Nucleus accumbens (tissue), 56 donors: ENCODE results near the gene SYT8.
A peak's percentile ranks its signal among the peaks of the same experiment; 100 is the strongest.

Experiments used
- DNase-seq, 56 donors: peaks; one replicate each; lab custom pipeline; 2025; lab: John Stamatoyannopoulos, UW

The SYT8 gene

GRCh38 chr11:1842149-1843097, 7.6 kb downstream of the SYT8 start:
- DNase-seq, result no peak

DNA sequence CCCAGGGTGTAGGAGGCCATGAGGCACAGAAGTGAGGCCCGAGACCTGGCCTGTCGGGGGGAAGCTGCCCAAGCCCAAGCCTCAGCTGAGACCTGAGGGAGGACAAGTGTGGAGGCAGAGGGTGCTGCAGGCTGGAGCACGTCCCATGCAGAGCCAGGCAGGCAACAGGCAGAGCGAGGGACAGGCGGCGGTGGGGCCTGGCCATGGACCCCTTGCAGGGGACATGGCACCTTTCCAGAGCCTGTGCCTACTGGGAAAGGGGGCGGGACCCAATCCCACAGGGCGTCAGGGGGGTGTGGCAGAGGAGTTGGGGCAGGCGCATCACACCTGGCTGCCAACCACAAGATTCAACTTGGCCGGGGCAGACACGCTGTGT, 8.3 kb downstream of the SYT8 start:
- DNase-seq, result no peak

- no peak for DNase-seq
Observed at GRCh38 chr11:1843796-1844195, 9.0 kb downstream of the SYT8 start.

- DNase-seq, result peak in 1 of 56 donors; percentile 11
Observed at GRCh38 chr11:1844221-1845094, 9.7 kb downstream of the SYT8 start.

GRCh38 chr11:1845095-1845429, 10.3 kb downstream of the SYT8 start:
- no peak for DNase-seq

GRCh38 chr11:1845561-1846452, 11.0 kb downstream of the SYT8 start:
- DNase-seq, result no peak

GRCh38 chr11:1846453-1846932, 11.7 kb downstream of the SYT8 start:
- no peak for DNase-seq

DNA sequence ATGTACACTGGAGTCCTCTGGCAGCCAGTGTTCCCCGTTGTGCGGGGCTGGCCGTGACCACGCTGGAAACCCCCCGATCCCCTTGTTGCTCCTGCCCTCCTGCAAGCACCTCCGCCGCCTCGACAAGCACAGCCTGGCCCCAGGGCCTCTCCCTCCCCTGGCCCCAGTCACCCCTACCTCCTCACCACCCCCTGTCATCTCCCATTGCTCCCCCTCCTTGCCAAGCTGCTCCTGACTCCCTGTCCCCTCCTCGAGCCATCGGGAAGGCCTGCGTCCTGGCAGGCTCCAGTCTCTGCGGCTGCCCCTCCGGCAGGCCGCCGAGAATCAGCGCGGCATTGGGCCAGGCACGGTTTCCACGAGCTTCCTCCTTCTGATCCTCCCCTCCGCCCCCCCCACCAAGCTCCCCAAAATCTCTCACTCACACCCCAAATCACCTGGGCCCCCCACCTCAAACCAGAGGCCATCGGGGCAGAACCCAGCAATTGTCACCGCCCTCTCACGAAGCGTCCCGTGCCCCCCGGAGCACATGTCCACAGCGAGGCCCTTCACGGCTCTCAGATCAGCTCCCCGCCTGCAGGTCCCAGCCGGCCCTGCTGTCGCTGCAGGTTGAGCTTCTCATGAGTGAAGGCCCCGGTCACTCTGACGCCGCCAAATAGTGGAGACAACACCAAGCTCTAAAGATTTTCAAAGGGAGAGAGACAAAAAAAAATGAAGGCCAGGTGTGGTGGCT, 12.4 kb downstream of the SYT8 start:
- no peak for DNase-seq

DNA sequence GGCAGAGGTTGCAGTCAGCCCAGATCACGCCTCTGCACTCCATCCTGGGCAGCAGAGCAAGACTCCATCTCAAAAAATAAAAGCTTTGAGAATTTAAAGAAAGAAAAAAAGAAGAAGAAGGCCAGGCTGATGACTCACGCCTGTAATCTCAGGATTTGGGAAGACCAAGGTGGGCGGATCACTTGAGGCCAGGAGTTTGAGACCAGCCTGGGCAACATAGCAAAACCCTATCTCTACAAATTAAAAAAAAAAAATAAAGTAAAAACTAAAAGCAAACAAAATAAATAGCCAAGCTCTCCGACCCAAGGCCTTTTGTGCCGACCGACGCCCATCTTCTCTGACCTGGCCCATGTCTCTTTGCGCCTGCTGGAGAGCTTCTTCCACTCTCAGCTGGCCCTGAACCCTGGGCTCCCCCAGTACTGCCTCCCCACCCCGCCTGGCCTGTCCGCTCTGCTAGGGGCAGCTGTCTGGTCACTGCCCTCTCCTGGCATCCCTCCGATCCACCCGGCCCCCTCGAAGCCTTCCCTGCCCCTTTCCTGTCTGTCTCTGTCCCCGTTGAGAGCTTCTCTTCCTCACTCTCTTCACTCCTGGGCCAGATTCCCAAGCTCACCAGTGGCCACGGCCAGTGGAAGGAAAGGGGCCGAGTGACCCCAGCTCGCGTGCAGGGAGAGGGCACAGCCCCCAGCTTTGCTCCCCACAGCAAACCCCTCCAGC, 13.3 kb downstream of the SYT8 start:
- DNase-seq, result no peak

DNA sequence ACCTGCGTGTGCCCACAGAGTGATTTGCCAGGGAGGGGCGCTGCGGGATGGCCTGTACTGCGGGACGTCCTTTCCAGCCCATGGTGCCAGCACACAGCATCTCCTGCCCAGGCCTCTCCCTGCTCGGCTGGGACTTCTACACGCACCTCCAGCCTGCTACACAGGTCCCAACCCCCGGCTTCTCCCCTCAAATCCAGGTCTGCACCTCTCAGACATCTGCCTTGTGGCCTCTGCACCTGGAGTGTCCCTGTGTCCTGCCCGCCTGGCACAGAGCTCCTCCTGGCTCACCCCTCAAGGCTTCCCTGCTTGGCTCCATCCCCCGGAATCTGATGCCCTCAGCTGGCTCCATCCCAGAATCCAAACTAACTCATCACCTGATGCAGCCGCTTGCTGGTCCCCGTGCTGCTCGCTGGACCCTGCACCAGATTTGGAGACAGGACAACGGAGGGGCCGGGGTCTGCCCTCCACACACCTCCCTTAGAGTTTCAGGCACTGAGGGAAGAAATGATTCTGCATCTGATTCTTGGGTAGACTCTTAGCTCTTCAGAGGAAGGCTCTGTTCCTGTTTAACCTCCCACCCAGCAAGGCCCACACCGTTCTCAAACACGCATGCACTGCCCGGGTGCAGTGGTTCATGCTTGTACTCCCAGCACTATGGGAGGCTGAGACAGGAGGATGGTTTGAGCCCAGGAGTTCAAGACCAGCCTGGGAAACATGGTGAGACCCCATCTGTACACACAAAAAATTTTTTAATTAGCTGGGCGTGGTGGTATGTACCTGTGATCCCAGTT, 14.0 kb downstream of the SYT8 start:
- DNase-seq, result no peak

DNA sequence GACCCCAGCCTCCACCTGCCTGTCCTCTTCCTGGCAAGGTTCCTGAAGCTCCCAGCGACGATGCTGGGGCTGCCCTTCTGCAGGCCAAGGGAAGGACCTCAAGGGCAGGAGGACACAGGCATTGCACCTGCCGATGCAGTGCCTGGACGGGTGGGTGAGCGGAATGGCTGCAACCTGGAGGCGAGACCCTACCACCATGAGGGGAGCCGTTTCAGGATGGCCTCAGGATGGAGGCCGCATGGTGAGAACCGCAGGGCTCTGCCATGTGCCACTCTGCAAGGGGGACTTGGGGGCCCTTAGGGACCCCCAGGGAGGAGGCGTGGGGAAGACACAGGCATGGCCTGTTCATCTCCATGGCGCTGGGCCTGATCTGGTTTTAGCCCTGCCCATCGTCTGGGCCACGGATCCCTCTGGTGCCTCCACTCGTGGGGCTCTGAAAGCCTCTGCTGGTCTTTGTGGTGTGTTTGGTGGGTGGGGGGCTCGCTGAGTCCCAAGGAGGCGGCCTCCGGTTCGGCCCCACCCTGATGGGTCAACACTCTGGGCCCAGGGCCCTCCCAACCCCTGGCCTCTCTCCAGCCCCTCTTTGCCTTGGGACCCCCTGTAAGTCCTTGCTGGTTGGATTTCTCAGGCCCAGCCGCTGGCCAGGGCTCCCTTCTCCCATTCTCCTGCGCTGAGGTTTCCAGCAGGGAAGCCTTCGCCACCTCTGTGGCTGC, 16.8 kb downstream of the SYT8 start:
- DNase-seq, result no peak

DNA sequence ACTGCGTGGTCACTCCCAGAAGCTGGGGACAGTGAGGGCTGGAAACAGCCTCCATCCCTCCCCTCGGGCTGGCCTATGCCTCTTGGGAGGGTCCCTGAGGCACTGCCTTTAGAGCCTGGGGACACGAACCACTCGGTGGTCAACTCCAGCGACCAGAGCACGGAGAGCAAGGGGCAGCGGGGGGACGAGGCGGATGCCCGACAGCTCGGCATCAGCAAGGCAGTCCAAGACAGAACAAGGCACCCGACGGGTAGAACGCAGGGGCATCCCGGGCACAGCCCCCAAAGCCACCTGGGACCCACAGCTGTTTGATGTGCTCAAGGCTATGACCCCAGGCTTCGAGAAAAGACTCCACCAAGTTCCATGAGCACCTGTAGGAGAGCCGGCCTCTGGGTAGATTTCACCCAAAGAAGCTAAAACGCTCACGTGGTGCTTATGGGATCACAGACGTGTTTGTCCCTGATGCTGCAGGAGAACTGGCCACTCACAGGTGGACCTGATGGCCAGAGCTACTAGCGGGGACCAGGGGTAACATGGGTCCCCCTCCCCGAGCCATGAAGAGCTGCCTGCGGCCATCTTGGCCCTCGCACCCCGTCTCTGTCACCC, 17.6 kb downstream of the SYT8 start:
- DNase-seq, result no peak

GRCh38 chr11:1852877-1853276, 18.1 kb downstream of the SYT8 start, which contains the start of gene LSP1:
Gene LSP1 (plus strand): TSS chr11:1853084. CDS start chr11:1853145, 61 bp downstream.
- DNase-seq, result peak in 3 of 56 donors; percentile 6 to 45 (median 20)

GRCh38 chr11:1853376-1854131, 18.8 kb downstream of the SYT8 start:
- no peak for DNase-seq

- no peak for DNase-seq
Observed at GRCh38 chr11:1854132-1854948, 19.6 kb downstream of the SYT8 start.
